ENCODE data around the gene RFX4.
"Not testable (repeated sequence)": the region's sequence is repeated elsewhere in the genome, so short reads cannot be mapped to it uniquely, and the experiment has no call there.

The RFX4 gene

DNA sequence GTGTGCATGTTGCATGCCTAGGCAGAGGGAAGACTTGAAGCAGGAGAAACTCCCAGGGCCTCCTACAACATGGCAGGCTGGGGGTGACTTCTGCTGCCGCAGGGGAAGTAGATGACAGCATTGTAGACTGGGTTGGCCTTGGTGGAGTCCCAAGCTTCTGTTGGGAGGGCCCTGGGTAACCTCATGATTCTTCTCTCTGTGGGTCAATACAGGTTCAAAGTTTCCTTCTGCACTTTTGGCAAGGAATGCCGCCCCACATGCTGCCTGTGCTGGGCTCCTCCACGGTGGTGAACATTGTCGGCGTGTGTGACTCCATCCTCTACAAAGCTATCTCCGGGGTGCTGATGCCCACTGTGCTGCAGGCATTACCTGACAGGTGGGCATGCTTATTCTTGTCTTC lies 113.3 kb downstream of the RFX4 start:
- no peak for DNase-seq

DNA sequence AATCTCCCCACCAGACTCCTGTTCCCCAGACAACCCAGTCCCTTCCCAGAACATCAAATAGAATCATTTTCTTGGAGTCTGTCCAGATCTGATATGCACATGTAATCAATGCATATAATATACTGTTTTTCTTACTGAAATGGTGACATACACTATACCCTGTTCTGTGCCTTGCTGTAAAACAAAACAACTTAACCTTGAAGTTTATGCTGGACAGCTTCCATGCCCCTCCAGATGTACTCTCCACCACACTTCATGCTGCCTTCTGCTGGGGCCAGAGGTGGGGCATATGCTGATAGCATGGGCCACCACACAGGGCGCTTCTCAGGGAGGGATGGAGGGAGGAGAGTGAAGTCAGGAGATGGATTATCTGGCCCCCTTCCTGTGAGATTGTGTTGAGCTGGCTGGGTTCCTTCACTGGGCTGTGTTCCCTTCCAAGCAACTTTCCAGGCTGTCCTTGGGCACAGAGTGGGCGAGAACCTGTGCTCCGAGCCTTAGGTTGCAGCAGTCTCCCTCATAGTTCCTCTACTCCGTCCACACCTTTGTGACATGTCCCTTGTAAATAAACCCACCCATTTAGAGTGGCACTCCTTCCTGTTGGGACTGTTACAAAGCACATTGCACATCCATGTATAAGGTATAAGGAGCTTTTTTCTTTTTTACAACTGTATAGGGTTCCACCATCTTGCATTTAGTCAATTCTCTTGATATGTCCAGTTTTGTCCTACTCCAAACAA lies 114.0 kb downstream of the RFX4 start:
- no peak for DNase-seq

DNA sequence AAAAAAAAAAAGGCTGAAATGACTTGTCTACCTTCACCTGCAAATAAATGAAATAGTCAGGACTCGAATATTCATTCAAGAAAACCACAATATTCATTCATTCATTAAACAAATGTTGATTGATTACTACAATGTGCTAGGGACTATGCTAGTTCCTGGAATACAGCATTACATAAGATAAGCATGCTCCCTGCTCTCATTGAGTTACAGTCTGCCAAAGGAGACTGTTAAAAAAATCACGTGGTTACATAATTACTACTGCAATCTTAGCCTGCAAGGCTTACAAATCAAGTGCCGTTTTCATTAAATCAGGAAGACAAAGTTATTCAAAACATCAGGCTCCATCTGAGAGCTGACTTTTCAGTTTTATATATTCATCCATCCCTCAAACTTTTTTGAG lies 121.3 kb downstream of the RFX4 start:
- no peak for DNase-seq

DNA sequence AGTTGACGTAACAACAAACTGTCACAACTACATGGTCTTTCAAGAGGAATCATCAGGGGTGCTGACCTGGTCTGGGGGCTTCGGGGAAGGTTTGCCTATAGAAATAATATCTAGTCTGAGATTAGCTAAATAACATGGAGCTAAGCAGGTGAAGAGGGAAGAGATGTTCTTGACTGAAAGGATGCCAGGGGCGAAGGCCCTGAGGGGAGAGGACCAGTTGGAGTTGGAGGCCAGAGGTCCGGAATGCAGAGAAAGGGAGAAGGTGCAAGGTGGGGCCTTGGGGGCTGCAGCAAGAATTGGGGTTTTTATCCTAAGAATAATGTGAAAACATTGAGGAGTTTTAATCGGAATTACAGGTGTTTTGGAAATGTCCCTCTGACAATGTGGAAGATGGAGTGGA lies 123.2 kb downstream of the RFX4 start:
- no peak for DNase-seq

DNA sequence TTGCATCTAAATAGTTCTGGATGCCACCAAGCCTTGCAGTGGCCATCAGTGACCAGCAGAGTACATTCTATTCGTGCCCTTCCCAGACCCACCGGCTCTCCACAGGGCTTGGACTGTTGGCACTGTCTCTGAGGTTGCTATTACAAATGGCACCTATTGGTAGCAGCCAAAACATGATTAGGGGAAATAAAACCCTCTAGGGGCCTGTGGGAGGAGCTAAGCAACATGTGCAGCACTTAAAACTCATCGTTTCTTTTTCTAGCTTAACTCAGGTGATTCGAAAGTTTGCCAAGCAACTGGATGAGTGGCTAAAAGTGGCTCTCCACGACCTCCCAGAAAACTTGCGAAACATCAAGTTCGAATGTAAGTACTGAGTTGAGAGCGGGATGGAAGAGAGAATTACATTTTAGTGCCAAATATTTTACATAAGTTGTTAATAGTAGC lies 126.3 kb downstream of the RFX4 start:
- DNase-seq, result no peak

DNA sequence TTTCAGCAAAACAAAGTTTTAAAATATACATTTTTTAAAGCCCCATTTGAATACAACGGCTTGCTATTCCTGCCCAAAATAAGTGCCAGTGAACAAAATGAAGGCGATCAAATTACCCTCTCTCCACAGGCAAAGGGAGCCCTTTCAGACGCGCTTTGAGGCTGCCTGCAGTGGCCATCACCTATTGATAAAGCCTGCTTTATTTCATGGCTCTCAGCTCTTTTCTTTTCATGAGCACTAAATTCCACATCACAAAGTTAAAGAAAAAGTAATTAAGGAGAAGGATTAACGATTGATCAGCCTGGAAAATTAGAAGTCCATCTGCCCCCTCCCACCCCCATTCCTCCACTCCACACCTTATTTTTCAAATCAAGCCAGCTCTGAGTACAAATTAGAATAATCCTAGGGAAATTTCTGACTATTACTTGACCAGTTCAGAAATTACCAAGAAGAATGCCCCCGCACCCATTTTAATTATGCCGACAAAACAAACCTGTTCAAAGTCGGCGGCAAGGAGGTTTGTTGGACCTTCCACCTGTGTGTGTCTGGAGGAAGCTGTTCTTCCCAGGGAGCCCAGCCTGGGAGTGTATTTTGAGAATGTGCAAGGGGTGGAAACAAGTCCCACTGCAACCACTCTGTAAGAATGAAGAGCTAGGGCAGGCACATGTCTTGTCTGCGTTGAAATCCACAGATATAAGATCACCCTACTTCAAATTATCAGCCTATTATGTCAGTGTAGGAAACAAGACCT lies 127.5 kb downstream of the RFX4 start:
- DNase-seq, result no peak

DNA sequence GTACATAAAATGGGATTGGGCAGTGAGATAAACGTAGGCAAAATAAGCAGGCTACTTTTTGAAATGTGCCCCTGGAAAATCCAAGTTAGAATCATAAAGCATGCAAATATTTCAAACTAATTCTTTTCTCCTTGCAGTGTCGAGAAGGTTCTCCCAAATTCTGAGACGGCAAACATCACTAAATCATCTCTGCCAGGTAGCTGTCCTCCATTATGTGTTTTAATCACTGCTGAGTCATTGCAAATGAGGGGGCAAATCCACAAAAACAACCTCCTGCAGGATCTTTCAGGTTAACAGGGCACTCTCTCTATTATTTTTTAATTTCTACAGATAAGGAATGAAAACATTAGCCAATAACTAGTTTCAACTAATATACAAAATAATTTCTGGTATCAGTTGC lies 128.5 kb downstream of the RFX4 start:
- no peak for DNase-seq

DNA sequence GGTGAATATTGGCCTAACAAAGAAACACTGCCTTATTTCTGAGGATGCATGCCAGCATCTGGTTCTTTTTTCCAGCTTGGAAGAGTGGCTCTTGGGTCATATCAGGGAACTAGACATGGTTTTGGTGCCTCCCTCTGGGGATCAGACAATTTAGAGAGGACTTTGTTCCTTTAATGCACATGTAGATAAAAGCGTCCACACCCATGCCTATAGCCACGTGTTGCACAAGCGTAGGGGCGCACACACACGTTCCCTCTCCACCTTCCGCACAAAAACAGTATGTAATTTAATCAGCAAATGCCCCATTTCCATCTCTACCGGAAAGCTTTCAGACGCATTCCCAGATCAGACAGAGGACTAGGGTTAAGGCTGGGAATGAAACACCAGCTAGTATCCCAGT lies 130.0 kb downstream of the RFX4 start:
- DNase-seq, result no peak

DNA sequence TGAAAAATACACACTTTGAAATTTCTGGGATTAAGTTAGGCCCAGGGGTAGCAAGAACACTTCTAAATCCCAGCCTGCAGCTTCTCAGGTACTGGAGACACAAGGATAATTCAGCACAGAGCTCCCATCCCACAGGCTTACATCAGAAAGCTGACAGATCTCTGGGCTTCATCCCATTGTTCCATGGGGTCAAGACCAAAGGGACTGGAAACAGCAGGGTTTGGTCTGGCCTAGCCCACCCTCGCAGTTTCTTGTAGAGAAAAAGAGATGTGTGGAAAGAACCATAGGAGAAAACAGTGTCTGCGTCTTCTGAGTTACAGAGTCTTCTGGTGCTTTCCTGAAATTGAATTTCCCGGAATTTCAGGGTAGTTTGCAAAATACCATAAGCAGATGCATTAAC lies 132.1 kb downstream of the RFX4 start:
- DNase-seq, result no peak

DNA sequence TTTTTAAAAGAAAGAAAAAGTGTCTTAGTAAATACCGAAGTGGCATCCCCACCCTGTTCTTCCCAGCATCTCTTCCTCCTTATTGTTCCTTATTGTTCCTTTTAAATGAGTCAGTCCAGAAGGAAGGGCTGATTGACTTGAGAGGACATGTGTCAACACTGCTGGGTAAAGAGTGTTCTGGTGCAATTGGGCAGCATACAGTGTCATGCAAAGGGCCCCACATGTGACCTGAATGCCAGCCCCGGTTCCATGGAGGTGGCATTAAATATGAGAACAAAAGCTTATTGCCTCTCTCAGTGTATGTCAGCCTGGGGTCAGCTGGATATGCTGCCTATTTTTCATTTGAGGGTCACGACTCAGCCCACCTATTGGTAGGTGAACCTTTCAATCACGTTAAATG lies 132.8 kb downstream of the RFX4 start:
- DNase-seq, result no peak

DNA sequence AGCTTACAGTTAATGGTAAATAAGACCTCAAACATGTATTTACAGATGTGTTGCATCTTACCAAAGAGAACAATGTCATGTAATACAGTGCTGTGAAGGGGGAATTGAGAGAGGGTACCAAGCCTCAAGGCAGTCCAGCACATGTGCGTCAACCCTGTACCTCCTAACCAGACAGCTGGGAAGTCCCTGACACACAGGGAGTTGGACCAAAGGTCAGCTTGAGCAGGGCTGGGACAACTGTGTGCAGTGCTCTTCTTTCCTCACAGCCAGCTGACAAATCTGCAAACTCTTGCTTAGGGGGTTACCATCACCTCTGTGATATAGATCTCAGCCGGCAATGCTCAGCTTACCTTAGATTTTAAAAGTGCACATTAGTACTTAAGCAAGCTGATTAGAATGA lies 134.9 kb downstream of the RFX4 start:
- no peak for DNase-seq

DNA sequence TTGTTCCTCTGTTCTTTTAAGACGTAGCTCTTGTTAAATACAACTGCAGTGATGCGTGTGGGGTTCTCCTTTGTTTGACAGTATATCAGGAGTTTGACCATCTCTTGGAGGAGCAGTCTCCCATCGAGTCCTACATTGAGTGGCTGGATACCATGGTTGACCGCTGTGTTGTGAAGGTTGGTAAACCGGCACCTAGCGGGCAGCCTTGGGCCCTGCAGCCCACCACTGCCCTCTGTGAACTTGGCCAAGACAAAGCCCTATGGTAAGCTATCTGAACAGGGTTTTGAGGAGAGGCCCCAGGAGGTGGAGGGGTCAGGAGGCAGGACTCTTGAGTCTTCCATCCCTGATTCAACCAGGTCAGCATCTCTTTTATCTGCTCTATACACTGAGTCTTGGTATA lies 137.1 kb downstream of the RFX4 start:
- no peak for DNase-seq

DNA sequence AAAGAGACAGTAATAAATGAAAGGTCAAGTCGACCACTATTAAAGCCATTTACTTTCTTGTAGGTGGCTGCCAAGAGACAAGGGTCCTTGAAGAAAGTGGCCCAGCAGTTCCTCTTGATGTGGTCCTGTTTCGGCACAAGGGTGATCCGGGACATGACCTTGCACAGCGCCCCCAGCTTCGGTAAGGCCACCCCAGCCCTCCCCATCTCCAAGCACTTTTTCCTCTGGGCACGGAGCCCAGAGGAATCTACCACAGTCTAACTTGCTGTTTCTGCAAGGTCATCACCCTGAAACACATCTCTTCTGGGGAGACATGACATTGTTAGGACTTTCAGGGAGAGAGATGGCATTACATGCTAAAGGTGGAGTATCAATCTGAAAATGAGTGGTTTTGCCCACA lies 137.9 kb downstream of the RFX4 start:
- no peak for DNase-seq

DNA sequence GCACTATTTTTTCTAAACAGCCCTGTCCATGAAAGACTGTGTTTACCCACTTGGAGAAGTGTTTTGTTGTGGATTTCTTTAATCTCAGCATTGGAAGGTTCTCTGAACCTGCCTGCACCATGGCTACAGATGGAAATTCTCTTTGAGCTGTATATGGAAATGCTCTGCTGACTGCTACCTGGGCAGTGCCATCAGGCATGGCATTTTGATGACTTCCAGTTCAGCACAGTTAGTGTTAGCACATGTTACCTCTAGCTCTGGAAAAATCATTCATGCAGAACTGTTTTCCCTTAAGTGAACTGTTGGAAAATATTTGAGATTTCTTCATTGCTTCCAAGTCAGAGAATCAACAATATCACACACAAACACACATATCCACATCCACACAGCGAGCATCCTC lies 139.1 kb downstream of the RFX4 start:
- DNase-seq, result no peak

DNA sequence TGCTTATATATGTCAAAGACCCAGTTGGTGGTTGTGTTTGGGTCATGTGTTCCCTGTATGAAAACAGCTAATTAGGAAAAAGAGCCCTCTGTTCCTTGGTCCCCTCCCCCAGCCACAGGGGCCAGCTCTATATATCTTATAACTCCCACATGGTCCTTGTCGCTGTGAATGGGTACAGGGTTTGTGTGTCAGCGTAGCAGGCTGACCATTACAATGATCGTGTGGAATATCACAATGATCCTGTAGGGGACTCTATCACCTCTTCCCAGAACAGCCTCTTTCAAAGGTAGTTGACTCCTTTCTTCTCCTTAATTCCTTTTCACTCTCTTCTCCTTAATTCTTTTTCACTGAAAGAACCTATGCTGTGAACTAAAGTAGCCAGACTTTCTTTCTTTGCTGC lies 140.0 kb downstream of the RFX4 start:
- DNase-seq, result no peak

DNA sequence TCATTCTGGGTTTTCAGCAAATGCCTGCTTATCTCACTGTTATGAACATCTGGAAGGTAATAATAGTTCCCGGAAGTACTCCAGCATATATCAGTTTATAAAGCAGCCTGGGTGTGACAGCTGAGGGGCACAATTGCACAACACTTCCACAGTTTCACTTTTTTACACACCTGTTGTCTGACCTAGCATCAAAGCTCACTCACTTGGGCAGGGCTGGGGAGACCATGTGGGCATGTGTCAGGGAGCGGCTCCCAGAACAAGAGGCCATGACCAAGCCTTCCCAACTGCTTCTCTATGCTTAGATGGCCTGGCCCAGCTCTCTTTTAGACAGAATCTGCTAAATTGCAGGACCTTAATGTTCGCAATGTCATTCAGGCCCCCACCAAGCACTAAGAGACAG lies 140.6 kb downstream of the RFX4 start:
- no peak for DNase-seq

DNA sequence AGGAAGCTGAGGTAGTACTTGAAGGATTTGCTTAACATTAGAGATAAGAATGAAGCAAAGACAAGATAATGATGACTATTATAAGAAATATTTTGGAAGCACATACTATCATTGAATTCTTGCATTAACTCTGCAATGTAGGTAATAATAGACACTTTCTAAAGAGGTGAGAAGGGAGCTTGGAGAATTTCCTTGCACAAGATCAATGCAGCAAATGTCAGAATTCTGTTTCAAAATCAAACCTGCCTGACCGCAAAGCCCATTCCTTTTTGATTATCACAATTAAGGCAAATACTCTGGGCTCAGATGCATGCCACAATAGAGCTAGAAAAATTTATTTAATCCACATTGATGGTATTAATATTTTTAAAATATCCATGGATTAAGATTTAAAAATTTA lies 141.3 kb downstream of the RFX4 start:
- DNase-seq, result no peak

DNA sequence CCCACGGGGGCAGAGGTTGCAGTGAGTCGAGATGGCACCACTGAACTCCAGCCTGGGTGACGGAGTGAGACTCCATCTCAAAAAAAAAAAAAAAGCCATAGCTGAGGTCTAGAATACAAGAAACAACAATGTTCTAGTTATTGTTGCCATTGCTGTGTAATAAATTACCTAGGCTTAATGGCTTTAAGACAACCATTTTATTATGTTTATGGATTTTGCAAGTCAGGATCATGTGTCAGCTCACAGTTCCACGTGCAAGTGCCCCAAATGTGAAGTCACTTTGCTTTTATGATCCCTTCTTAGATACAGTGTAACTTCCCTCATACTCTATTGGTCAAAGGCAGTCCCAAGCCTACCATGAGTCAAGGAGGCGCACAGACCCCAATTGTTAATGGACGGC lies 142.1 kb downstream of the RFX4 start:
- no peak for DNase-seq

DNA sequence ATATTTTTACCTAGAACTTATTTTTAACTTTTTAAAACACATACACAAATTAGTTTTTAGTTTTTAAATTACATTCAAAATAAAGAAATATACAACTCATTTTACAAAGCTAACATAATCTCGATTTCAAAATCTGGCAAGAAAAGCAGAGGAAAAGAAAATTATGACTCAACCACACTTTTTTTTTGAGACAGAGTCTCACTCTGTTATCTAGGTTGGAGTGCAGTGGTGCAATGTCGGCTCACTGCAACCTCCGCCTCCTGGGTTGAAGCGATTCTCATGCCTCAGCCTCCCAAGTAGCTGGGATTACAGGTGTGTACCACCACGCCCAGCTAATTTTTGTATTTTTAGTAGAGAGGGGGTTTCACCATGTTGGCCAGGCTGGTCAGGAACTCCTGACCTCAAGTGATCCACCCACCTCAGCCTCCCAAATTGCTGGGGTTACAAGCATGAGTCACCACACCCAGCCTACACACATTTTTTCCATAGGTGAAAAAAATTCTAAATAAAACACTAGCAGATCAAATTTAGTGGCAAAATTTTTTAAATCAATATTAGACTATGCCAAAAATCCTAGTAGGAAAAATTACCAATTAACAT lies 143.9 kb downstream of the RFX4 start:
- DNase-seq, result not testable (repeated sequence)

DNA sequence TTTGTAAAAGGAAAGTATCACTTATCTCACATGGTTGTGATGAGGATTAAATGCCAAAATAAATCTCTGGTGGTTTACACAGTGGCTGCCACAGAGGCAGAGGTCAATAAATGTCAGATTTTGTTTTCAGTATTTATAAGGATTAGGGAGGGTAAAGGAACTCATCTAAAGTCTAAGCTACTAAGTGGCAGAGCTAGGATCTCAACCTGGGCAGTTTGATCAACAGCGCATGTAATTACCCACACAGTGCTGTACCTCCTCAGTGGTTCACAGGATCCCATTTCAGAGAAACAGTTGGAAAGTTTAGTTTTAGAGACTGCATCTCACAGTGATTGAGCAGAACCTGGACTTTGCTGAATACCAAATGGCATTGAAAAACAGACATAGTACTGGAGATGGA lies 146.8 kb downstream of the RFX4 start:
- no peak for DNase-seq

DNA sequence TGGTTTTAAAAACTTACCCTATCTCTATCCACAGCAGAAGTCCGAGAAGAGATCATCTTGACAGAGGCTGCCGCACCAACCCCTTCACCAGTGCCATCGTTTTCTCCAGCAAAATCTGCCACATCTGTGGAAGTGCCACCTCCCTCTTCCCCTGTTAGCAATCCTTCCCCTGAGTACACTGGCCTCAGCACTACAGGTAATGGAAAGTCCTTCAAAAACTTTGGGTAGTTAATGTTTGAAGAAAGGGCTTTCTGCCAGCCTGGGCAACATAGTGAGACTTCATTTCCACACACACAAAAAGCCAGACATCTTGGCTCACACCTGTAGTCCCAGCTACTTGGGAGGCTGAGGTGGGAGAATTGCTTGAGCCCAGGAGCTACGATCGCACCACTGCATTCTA lies 150.1 kb downstream of the RFX4 start:
- DNase-seq, result no peak

DNA sequence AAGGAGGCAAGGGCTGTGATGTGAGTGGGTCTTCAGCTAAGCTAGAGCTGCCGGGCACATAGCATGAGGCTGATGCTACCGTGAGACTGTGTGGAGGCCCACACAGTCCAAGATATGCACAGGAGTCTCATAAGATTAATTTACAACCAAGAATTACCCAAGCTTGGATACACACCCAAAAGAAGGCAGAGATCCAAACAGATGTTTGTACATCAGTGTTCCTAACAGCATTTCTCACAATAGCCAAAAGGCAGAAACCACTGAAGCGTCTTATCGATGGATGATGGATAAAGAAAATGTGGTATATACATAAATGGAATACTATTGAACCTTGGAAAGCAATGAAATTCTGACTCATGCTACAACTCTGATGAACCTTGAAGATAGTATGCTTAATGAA lies 150.9 kb downstream of the RFX4 start:
- DNase-seq, result no peak

DNA sequence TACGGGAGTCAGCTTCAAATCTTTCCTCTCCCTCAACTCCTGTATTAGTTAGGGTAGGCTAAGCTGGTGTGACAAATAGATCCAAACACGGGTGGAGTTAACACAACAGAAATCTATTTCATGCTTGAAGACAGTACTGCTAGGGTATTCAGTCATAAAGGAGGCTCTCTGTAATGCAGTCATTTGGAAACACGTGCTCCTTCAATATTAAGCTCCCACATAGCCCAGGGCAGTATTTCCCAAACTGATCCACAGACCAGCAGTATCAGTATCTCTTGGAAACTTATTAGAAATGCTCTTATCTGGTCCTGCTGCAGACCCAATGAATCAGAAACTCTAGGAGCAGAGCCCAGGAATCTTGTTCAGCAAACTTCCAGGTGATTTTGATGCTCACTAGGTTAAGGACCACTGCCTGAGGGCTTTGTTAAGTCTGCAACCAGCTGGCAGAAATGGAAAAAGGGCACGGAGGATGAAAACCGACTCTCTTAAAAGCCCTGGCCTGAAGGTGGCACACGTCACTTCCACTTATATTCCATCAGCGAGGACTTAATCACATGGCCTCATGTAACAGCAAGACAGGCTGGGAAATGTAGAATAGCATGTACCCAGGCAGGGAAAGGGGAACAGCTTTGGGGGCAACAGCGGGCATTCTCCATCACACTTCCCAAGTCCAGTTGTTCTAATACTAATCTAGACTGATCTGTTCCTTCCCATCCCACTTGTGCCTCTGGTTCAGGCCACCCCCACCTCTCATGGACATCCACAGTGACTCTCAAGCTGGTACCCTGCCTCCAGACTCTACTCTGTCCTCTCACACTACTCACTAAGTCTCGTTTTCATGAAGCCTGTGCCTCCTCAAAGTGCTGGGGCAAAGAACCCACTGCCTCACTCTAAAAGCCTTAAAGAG lies 153.5 kb downstream of the RFX4 start:
- peak; percentile 51 for DNase-seq
